ENCODE measurements around the gene MEGF11. TPM values are rescaled to one million over a fixed set of nuclear protein-coding genes. Genes with fewer than 3 reads are reported as not detected.

Gene MEGF11
- total RNA-seq, 1 experiment from 2014 or later: 2.3 TPM

DNA sequence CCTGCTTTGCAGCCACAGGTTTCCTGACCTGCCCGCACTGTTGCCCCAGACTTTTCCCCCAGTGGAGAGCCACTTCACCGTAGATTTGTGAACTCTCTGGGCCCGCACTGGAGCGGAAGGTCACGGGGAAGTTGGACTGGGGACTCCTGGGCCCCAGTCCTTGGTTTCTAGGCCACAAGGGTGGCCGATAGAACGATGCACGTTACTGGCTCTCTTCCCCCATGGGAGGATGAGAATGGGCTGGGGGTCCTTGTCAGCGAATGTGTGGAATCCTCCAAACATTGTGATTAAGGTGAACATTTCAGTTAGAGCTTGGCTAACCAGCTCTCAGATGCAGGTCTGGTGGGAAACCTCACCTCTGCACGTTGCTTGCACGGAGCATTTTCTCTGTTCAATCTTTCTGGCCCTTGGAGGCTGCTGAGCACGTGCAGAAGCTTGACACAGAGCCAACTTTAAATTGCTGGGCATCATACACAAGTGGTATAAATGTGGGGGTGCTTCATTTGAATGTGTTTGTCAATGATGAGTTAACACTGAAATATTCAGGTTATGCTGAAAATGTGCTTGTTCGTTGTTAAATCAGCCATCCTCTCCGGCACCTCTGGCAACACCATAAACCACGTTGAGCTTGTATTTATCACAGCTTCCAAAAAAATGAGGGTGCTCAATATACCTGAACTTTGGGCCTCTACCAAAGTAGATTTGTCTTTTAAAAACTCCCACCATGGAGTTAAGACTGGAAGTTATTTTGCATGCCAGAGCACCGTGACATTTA, 40.8 kb upstream of the MEGF11 start:
- BruUV-seq (replicated peaks): TSS peak; percentile 46
- ATAC-seq: peak; percentile 35
- H3K9me2 ChIP-seq (ENCODE audit: insufficient read depth): no peaks in the 10 kb centered on the region
- intact Hi-C loops (cut with micrococcal nuclease): no loop called here
- ChIA-PET CTCF (interaction anchor here (2.2 kb wide), 1 partner anchor 205 kb away, joined by 7 read pairs; no protein-coding TSS in a partner anchor), POLR2A (interaction anchor here (1.1 kb wide), 1 partner anchor 11 kb away, joined by 4 read pairs; no protein-coding TSS in a partner anchor), RAD21 (ENCODE audit: low non-redundant PET in 1 of 2, low total read pairs in 2 of 2, uncharacterized antibody in 2 of 2, unreplicated experiment in 2 of 2) (no interaction called here)
- peaks cover 0 to 8% of the 10 kb centered on the region in 2 experiments; a peak in 1 of 4 replicates for H3K36me3 ChIP-seq (ENCODE audit: control insufficient read depth in 1 of 2, insufficient read depth in 2 of 2, low read length in 2 of 2)
- no peaks in the 10 kb centered on the region for H3K9me3 ChIP-seq (ENCODE audit: control insufficient read depth in 1 of 2, insufficient read depth in 1 of 2, low read depth in 1 of 2, low read length in 2 of 2)
- H3K4me3 ChIP-seq (replicated peaks in 1 of 2; ENCODE audit: low read depth in 1 of 2, low read length in 2 of 2): peak overlapping the region; percentile 67
- H2AFZ ChIP-seq (ENCODE audit: low read depth, low read length, poor library complexity, severe bottlenecking): no peak overlapping the region
- peak overlapping the region; percentile 98 for H3K4me2 ChIP-seq (ENCODE audit: low read length)
- H3K27ac ChIP-seq (ENCODE audit: low read depth, low read length): peak overlapping the region; percentile 88
- peak overlapping the region; percentile 80 for H3K9ac ChIP-seq (ENCODE audit: low read length)
- no peaks in the 10 kb centered on the region for H3K27me3 ChIP-seq (ENCODE audit: insufficient read depth, low read length)
- H3K4me1 ChIP-seq (ENCODE audit: control insufficient read depth in 1 of 2, insufficient read depth in 2 of 2, low read length in 2 of 2): peaks cover 17 to 41% of the 10 kb centered on the region in 2 experiments
- H3K79me2 ChIP-seq (ENCODE audit: insufficient read depth, low read length): peaks cover 32% of the 10 kb centered on the region
- TF ChIP-seq EZH2phosphoT487 (IDR thresholded peaks at IDR 0.05; ENCODE audit: borderline replicate concordance) (no peak), EZH2 (IDR thresholded peaks at IDR 0.05) (no peak), RAD21 (IDR thresholded peaks at IDR 0.05; ENCODE audit: low read depth) (0 out of 2 replicates have a peak, but pooled peaks have one; percentile 4), SP1 (IDR thresholded peaks at IDR 0.05; ENCODE audit: low read depth) (no peak), SIN3A (IDR thresholded peaks at IDR 0.05; ENCODE audit: low read depth) (no peak), FOSL1 (IDR thresholded peaks at IDR 0.05; ENCODE audit: low read depth) (no peak), YY1 (IDR thresholded peaks at IDR 0.05; ENCODE audit: extremely low read depth, insufficient replicate concordance, low read depth, low read length) (no peak), POLR2A (IDR thresholded peaks at IDR 0.05; ENCODE audit: borderline replicate concordance, extremely low read depth, insufficient read depth, insufficient read length) (no peak), ZNF274 (IDR thresholded peaks at IDR 0.05; ENCODE audit: low read depth, low read length) (no peak), SRF (IDR thresholded peaks at IDR 0.05; ENCODE audit: low read depth) (no peak), JUND (IDR thresholded peaks at IDR 0.05) (no peak)
- TF ChIP-seq, protein P1, sequence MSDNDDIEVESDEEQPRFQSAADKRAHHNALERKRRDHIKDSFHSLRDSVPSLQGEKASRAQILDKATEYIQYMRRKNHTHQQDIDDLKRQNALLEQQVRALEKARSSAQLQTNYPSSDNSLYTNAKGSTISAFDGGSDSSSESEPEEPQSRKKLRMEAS (IDR thresholded peaks at IDR 0.05): peak; percentile 64
- TF ChIP-seq, protein P2, sequence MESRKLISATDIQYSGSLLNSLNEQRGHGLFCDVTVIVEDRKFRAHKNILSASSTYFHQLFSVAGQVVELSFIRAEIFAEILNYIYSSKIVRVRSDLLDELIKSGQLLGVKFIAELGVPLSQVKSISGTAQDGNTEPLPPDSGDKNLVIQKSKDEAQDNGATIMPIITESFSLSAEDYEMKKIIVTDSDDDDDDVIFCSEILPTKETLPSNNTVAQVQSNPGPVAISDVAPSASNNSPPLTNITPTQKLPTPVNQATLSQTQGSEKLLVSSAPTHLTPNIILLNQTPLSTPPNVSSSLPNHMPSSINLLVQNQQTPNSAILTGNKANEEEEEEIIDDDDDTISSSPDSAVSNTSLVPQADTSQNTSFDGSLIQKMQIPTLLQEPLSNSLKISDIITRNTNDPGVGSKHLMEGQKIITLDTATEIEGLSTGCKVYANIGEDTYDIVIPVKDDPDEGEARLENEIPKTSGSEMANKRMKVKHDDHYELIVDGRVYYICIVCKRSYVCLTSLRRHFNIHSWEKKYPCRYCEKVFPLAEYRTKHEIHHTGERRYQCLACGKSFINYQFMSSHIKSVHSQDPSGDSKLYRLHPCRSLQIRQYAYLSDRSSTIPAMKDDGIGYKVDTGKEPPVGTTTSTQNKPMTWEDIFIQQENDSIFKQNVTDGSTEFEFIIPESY (IDR thresholded peaks at IDR 0.05; ENCODE audit: extremely low read depth, insufficient replicate concordance, low read length): no peak
- H4K20me1 ChIP-seq (ENCODE audit: insufficient read depth): no peaks in the 10 kb centered on the region
- no peak for DNase-seq (ENCODE audit: low read depth, low spot score)
